ENCODE measurements around the gene INPP5B. TPM values are rescaled to one million over a fixed set of nuclear protein-coding genes. Genes with fewer than 3 reads are reported as not detected.

The INPP5B gene
- total and polyA plus RNA-seq, 2 experiments from 2014 or later = 6.9 to 29.1 TPM

GRCh38 chr1:37923551-37923889, 23.3 kb downstream of the INPP5B start:
- peaks cover 3% of the 10 kb centered on the region; the same call in 2 of the 3 replicates for H3K36me3 Mint-ChIP-seq (ENCODE audit: low read depth)
- no peak overlapping the region for H3K4me3 Mint-ChIP-seq
- no peaks in the 10 kb centered on the region for H3K27me3 ChIP-seq (ENCODE audit: insufficient read depth)
- H3K27me3 Mint-ChIP-seq (ENCODE audit: insufficient read depth, low read depth, poor library complexity) = no peaks in the 10 kb centered on the region
- H3K27ac ChIP-seq (ENCODE audit: low read depth) = peak overlapping the region; percentile 30; the same call in 1 of the 2 replicates
- H2AFZ ChIP-seq = no peak overlapping the region
- H3K4me1 ChIP-seq (ENCODE audit: insufficient read depth) = peaks cover 5% of the 10 kb centered on the region; the same call in 1 of the 2 replicates
- H4K20me1 ChIP-seq (replicated peaks; ENCODE audit: insufficient read depth) = peaks cover 17% of the 10 kb centered on the region; the same call in 1 of the 2 replicates
- no peaks in the 10 kb centered on the region for H3K9me2 ChIP-seq (ENCODE audit: insufficient read depth)
- no peak overlapping the region for H3K4me3 ChIP-seq
- H3K27ac Mint-ChIP-seq = no peak overlapping the region
- no peaks in the 10 kb centered on the region for H3F3A ChIP-seq (replicated peaks; ENCODE audit: low read depth)
- no peaks in the 10 kb centered on the region for H3K9me3 Mint-ChIP-seq
- H3K79me2 ChIP-seq (replicated peaks; ENCODE audit: insufficient read depth) = peaks cover 60% of the 10 kb centered on the region
- TF ChIP-seq EZH2phosphoT487 (IDR thresholded peaks at IDR 0.05; ENCODE audit: unreplicated experiment) (no peak), NANOG (IDR thresholded peaks at IDR 0.05; ENCODE audit: borderline replicate concordance) (no peak), ZNF462 (CRISPR knock-in tag; IDR thresholded peaks at IDR 0.05) (no peak), POLR2AphosphoS5 (IDR thresholded peaks at IDR 0.05; ENCODE audit: low read depth) (no peak), ZNF114 (CRISPR knock-in tag; IDR thresholded peaks at IDR 0.05) (no peak), CTCF (conservative IDR thresholded peaks at IDR 0.05; ENCODE audit: low read depth in 2 of 2) (no peak), CREB1 (CRISPR knock-in tag; IDR thresholded peaks at IDR 0.05; ENCODE audit: low read depth) (no peak), STAT1 (IDR thresholded peaks at IDR 0.05; ENCODE audit: unreplicated experiment) (no peak), EZH2 (IDR thresholded peaks at IDR 0.05; ENCODE audit: low read depth, unreplicated experiment) (no peak)
- TF ChIP-seq, protein P1, sequence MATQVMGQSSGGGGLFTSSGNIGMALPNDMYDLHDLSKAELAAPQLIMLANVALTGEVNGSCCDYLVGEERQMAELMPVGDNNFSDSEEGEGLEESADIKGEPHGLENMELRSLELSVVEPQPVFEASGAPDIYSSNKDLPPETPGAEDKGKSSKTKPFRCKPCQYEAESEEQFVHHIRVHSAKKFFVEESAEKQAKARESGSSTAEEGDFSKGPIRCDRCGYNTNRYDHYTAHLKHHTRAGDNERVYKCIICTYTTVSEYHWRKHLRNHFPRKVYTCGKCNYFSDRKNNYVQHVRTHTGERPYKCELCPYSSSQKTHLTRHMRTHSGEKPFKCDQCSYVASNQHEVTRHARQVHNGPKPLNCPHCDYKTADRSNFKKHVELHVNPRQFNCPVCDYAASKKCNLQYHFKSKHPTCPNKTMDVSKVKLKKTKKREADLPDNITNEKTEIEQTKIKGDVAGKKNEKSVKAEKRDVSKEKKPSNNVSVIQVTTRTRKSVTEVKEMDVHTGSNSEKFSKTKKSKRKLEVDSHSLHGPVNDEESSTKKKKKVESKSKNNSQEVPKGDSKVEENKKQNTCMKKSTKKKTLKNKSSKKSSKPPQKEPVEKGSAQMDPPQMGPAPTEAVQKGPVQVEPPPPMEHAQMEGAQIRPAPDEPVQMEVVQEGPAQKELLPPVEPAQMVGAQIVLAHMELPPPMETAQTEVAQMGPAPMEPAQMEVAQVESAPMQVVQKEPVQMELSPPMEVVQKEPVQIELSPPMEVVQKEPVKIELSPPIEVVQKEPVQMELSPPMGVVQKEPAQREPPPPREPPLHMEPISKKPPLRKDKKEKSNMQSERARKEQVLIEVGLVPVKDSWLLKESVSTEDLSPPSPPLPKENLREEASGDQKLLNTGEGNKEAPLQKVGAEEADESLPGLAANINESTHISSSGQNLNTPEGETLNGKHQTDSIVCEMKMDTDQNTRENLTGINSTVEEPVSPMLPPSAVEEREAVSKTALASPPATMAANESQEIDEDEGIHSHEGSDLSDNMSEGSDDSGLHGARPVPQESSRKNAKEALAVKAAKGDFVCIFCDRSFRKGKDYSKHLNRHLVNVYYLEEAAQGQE (IDR thresholded peaks at IDR 0.05; ENCODE audit: unreplicated experiment) = no peak
- peaks cover 6% of the 10 kb centered on the region; the same call in 2 of the 3 replicates for H3K4me1 Mint-ChIP-seq
- no peak overlapping the region for H3K4me2 ChIP-seq
- DNase-seq (ENCODE audit: low spot score) (no peak), ATAC-seq (no peak)
- no peaks in the 10 kb centered on the region for H3K36me3 ChIP-seq (ENCODE audit: insufficient read depth)
